Left ventricle myocardium inferior (tissue), 1 donor: ENCODE data around the gene SERINC5. TPM values are rescaled to one million over a fixed set of nuclear protein-coding genes. Genes with fewer than 3 reads are reported as not detected.

Source experiments
- DNase-seq: peaks from one replicate; pipeline ENCODE4 v3.0.0-alpha.2; 2020
- H3K27ac ChIP-seq: fragments of 200-600 bp; replicated peaks from 2 replicates; pipeline ENCODE4 v1.8.0; 2021
- H3K27me3 ChIP-seq: fragments of 200-600 bp; 2 replicates; pipeline ENCODE4 v1.8.0; 2021; ENCODE audit warnings: low read depth
- H3K36me3 ChIP-seq: fragments of 200-600 bp; 2 replicates; pipeline ENCODE4 v1.8.0; 2021
- H3K4me1 ChIP-seq: fragments of 200-600 bp; 2 replicates; pipeline ENCODE4 v1.8.0; 2021
- H3K4me3 ChIP-seq: fragments of 200-600 bp; 2 replicates; pipeline ENCODE4 v1.8.0; 2021; ENCODE audit warnings: mild to moderate bottlenecking, moderate library complexity
- H3K9me3 ChIP-seq: fragments of 200-600 bp; replicated peaks from 2 replicates; pipeline ENCODE4 v1.8.0; 2021
- intact Hi-C: fragments of 100-400 bp; cut with micrococcal nuclease; formaldehyde crosslinking; loops from one replicate; pipeline ENCODE4 v1.11.0; 2022
- total RNA-seq: library from RNA; stranded (reverse); fragmentation: NEBNext Ultra II Directional; extraction: Animal tissue kit (Norgen Biotek cat#: 25700); gene quantifications from one replicate; pipeline ENCODE4 v1.2.1, GENCODE V29; 2021
- TF ChIP-seq, protein P1 (sequence below): fragments of 200-600 bp; IDR thresholded peaks from 2 replicates; pipeline ENCODE4 v1.8.0; 2021; ENCODE audit warnings: antibody characterized with exemption, mild to moderate bottlenecking, borderline replicate concordance
- donor health status: DM: no; HTN: yes; CAD: no; lungs with severe emphysema.

The SERINC5 gene
- total RNA-seq, 1 donor from 2014 or later: 12.2 TPM

DNA sequence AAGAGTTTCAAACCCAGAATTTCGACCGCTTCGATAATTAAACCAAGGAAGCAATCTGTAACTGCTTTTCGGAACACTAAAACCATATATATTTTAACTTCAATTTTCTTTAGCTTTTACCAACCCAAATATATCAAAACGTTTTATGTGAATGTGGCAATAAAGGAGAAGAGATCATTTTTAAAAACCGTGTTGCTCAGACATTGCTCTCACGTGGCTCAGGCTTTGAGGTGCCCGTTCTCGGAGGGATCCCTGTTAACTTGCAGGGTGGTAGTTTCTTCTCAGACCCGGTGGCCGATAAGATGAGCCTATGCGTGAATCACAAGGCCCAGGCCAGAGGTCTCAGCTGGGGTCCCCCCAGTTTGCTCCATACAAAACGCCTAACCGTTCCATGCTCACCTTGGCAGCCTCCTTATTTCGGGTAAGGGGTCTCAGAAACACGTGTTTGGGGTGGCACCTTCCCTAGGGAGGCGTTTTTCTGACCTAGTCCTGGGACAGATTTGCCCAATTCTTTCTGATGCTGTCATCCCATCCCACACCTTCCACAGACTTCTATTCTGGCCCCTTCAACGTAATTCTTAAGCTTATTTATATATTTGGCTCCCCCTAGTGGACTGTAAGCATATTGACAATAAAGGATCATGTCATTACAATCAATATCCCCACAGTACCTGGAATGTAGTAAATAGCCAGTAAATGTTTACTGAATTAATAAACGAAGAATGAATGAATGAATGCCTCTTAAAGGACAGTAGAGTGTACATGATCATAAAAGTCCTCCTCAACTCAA is 172.6 kb downstream of the SERINC5 start:
- intact Hi-C loops: no loop called here
- Histone ChIP-seq H3K4me3 (peak overlapping the region; percentile 60), H3K27ac (peak overlapping the region; percentile 81), H3K36me3 (no peaks in the 10 kb centered on the region), H3K4me1 (peaks cover 16% of the 10 kb centered on the region), H3K9me3 (no peaks in the 10 kb centered on the region), H3K27me3 (no peaks in the 10 kb centered on the region)
- TF ChIP-seq, protein P1, sequence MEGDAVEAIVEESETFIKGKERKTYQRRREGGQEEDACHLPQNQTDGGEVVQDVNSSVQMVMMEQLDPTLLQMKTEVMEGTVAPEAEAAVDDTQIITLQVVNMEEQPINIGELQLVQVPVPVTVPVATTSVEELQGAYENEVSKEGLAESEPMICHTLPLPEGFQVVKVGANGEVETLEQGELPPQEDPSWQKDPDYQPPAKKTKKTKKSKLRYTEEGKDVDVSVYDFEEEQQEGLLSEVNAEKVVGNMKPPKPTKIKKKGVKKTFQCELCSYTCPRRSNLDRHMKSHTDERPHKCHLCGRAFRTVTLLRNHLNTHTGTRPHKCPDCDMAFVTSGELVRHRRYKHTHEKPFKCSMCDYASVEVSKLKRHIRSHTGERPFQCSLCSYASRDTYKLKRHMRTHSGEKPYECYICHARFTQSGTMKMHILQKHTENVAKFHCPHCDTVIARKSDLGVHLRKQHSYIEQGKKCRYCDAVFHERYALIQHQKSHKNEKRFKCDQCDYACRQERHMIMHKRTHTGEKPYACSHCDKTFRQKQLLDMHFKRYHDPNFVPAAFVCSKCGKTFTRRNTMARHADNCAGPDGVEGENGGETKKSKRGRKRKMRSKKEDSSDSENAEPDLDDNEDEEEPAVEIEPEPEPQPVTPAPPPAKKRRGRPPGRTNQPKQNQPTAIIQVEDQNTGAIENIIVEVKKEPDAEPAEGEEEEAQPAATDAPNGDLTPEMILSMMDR: peak; percentile 76
- DNase-seq: no peak

DNA sequence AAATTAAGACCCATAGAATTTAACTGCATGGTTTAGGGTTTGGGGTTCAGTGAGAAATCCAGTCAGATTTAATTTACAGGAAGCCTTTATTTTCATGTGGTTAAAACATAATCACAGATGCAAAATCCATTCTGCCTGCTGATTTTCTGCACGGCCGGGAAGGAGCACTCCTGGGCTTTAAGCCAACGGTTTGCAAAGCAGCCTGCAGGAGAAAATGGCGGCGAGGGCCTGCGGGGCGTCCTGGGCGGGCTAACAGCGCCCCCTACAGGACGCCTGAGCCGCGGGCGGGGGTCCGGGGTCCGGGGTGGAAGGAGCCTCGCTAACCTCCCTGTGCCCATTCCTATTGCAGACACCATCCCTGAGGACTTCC is 173.1 kb downstream of the SERINC5 start:
- H3K27me3 ChIP-seq: no peaks in the 10 kb centered on the region
- peak; percentile 68 for DNase-seq
- no peaks in the 10 kb centered on the region for H3K9me3 ChIP-seq
- TF ChIP-seq, protein P1: peak; percentile 95
- intact Hi-C loops: no loop called here
- peak overlapping the region; percentile 81 for H3K27ac ChIP-seq
- peaks cover 16% of the 10 kb centered on the region for H3K4me1 ChIP-seq
- no peaks in the 10 kb centered on the region for H3K36me3 ChIP-seq
- H3K4me3 ChIP-seq: peak overlapping the region; percentile 60

DNA sequence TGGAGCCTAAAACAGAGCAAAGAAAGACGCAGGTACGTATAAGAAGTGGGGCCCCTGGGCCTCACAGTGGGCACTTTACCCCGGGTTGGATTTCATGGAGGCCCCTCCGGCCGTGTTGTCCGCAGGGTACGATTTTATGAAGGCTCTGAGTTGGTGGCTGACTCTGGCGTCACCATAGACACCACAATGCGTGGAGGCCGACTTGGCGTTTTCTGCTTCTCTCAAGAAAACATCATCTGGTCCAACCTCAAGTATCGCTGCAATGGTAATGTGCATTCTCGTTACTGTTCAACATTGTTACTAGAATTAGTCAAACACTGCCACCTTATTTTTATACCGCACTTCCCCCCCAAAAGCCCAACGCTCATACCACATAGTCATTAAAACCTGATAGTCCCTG is 173.6 kb downstream of the SERINC5 start:
- Histone ChIP-seq H3K4me1 (peaks cover 20% of the 10 kb centered on the region), H3K4me3 (peak overlapping the region; percentile 60), H3K27ac (peak overlapping the region; percentile 81), H3K27me3 (no peaks in the 10 kb centered on the region), H3K36me3 (no peaks in the 10 kb centered on the region), H3K9me3 (no peaks in the 10 kb centered on the region)
- intact Hi-C loops: no loop called here
- TF ChIP-seq, protein P1: no peak
- no peak for DNase-seq

DNA sequence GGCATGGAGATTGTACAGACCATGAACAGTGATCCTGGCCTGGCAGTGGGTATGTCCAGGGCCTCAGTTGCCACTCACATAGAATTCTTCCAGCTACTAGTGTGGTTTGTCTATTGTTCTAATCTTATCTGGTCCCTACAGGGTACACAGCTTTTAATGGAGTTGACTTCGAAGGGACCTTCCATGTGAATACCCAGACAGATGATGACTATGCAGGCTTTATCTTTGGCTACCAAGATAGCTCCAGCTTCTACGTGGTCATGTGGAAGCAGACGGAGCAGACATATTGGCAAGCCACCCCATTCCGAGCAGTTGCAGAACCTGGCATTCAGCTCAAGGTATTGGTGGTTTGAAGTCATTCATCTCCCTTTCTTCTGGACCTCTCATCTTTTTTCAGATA is 176.9 kb downstream of the SERINC5 start:
- Histone ChIP-seq H3K27ac (no peak overlapping the region), H3K36me3 (no peaks in the 10 kb centered on the region), H3K9me3 (no peaks in the 10 kb centered on the region), H3K4me1 (peaks cover 36% of the 10 kb centered on the region), H3K4me3 (no peak overlapping the region), H3K27me3 (no peaks in the 10 kb centered on the region)
- TF ChIP-seq, protein P1: no peak
- DNase-seq: no peak
- intact Hi-C loops: no loop called here

DNA sequence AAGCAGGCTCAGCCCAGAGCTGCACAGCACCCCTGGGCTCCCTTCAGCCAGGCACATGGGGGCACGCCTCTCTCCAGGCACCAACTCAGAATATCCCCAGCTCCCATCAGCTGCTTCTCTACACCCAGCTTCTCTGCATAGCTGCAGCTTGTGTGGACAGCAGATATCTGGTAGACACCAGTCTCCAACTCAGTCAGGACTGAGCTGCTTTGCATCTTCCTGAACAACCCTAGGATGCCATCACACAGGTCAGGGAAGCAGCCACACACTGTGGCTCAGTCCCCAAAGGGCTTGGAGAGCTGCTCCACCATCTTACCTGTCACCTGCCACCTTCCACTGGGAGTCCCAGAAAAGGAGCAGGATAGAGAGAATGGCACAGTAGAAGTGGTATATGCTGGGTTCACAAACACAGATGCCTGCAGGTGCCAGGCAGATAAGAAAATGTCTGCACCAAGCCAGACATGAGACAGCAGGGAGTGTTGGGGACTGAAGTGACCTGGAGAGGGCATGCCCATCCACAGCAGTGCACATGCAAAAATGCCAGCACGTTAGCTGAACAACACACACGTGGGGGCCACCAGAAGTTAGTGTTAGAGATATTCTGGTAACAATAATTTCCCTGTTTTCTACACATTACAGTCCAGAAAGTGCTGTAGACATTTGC is 178.7 kb downstream of the SERINC5 start:
- Histone ChIP-seq H3K9me3 (no peaks in the 10 kb centered on the region), H3K27me3 (no peaks in the 10 kb centered on the region), H3K27ac (peak overlapping the region; percentile 42), H3K4me3 (no peak overlapping the region), H3K36me3 (peaks cover under 1% of the 10 kb centered on the region), H3K4me1 (peaks cover 22% of the 10 kb centered on the region)
- DNase-seq: no peak
- TF ChIP-seq, protein P1: no peak
- intact Hi-C loops: no loop called here
